GM10847 (cell line): ENCODE data around the gene MYO9B.

ENCODE experiments used
- POLR2A ChIP-seq: IDR thresholded peaks from 2 replicates; pipeline ENCODE4 v1.6.1; 2011; ENCODE audit not compliant: insufficient read length; ENCODE audit errors: extremely low read depth

MYO9B gene

DNA sequence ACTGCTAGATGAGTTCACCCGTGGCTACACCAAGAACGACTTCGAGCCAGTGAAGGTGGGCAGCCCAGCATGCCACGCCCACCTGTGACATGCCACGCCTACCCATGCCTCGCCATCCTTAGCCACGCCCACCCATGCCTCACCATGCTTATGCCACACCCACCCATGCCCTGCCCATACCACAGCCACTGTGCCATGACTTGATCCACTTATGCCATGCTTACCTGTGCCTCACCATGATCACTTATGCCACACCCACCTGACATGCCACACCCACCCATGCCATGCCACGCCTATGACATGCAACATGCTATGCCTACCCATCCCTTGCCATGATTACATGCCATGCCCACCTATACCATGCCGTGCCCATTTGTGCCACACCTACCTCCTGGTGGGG is 126.7 kb downstream of the MYO9B start:
- TF ChIP-seq POLR2A, result no peak

- no peak for TF ChIP-seq POLR2A
Observed at GRCh38 chr19:17202713-17203112, 127.1 kb downstream of the MYO9B start.

GRCh38 chr19:17205237-17206140 is 129.9 kb downstream of the MYO9B start:
- no peak for TF ChIP-seq POLR2A

GRCh38 chr19:17206736-17207581 is 131.4 kb downstream of the MYO9B start:
- TF ChIP-seq POLR2A, result no peak

GRCh38 chr19:17209126-17210036 is 133.8 kb downstream of the MYO9B start:
- TF ChIP-seq POLR2A, result no peak

DNA sequence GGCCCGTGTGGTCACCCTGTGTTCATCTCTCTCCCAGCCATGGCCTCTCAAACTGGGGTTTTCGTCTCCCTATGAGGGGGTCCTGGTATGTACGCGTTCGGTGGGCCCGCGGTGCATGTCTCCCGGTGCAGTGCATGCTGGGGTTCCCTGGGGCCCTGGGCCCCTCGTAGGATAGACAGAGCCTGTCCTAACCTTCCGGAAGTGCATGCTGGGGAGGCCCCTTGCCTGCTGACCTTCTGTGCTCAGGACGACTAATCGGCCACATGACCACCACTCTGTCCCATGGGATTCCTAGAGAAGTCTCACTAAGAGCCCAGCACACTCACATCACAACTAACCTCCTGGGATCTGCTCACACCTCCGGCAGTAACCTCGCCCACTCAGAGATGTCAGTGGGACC is 134.7 kb downstream of the MYO9B start:
- TF ChIP-seq POLR2A, result no peak

- no peak for TF ChIP-seq POLR2A
Observed at GRCh38 chr19:17211547-17212446, 136.2 kb downstream of the MYO9B start.

DNA sequence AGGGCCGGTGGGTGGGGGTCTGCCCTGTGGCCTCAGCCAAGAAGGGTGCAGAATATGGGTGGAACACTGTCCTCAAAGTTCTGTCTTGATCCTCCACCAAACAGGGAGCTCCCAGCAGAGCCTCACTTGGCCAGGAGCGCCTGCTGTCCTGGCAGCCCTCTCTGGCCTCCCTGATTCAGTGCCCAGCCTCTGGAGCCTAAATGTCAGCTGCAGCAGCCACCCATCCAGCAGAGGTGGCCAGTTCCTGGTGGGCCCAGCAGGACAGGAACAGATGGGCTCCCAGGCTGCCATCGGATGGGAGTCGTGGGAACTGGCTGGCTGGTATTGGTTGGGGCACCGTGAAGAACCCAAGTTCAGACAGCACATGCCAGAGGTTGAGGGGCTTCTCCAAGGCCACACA is 137.8 kb downstream of the MYO9B start:
- TF ChIP-seq POLR2A, result no peak

DNA sequence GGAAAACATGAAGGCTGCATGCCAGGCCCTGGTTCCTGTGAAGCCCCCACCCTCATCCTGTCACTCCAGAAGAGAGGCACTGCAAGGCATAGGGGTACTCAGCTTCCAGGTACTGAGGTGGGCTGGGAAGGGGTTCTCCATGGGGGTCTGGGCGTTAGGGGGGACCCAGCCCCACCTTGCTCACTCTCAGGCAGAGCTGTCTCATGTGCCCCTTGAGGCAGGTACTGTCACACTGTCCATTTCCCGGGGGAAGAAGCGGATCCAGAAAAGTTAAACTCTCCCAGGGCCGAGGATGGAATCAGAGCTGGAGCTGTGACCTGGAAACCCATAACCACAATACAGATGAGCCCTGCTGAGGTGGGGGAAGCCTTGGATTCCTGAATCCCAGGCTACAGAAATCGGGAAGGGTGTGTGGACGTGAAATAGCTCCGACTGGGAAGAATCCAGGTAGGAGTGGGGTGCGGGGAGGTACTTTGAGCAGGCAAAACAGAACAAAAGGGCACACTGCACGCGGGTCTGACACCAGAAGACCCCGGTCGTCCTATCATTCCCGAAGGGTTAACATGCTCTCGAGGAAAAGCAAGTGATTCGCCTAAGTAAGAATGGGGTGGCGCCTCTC is 139.0 kb downstream of the MYO9B start:
- TF ChIP-seq POLR2A, result no peak

DNA sequence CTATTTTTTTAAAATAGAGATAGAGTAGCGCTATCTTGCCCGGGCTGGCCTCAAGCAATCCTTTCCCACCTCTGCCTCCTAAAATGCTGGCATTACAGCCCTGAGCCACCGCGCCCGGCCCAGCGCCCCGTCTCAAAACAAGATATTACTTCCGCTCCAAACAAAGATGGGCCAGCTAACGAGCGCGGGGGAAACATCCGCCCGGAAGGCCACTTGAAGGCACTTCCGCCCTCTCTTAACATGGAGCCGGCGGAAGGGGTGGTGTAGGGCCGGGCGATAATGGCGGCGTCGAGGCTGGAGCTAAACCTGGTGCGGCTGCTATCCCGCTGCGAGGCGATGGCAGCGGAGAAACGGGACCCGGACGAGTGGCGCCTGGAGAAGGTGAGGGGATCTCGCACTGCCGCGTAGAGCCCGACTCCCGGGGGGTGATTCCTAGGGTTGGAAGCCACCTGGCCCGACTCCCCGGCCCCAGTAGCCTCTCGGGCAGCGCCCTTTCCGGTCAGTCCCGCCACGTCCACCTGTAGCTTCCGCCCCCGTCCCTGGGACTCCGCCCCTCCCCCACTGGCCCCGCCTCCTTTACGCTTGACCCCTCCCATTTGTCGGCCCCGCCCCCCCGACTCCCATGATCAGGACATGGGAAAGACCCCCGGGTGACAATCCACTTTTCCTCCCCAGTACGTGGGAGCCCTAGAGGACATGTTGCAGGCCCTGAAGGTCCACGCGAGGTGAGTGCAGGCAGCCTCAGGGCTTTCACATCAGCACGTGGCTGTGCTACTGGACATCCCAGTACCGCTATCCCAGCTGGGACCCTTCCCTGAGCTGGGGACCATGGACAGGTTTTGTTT is 139.8 kb downstream of the MYO9B start, which contains the start of gene USE1:
Gene USE1, plus strand, starts transcription at position 231 of the 845 bp plus-strand sequence. Its CDS starts 49 bp downstream, at position 280.
- peak; percentile 68 for TF ChIP-seq POLR2A

DNA sequence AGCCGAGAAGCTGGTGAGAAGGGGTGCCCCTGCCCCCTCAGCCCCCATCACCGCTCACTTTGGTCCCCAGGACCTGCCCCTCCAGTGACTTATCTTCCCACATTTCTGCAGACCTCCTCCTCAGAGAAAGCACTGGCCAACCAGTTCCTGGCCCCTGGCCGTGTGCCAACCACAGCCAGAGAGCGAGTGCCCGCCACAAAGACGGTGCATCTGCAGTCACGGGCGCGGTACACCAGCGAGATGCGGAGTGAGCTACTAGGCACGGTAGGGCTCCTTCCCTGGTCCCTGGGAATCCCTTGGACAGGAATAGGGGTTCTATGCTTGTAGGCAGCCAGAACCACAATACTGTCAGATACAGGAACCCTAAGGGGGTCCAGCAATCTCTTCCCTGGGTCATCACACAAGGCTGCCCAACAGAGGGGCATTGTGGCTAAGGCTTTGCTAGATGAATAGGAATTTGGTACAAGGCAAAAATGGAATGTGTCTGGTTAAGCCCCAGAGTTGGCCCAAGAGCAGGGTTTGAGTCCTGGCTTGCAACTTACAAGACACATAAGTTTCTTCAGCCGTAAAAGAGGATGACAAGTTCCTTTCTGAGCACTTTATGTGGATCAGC is 140.6 kb downstream of the MYO9B start:
- no peak for TF ChIP-seq POLR2A

- TF ChIP-seq POLR2A, result no peak
Observed at GRCh38 chr19:17219286-17219685, 143.7 kb downstream of the MYO9B start.
